Endothelial cell of umbilical vein (primary cell): ENCODE measurements around the gene SELL. TPM values are rescaled to one million over a fixed set of nuclear protein-coding genes. Genes with fewer than 3 reads are reported as not detected.

Experiments used
- BruUV-seq: library from RNA; stranded (reverse); fragments of 400-500 nt; replicated peaks from 2 replicates; lab custom pipeline; 2021; lab: Mats Ljungman, UMichigan
- CTCF ChIA-PET: fragments of 300-600, 350-600 bp; sonication (Branson Sonifier 250); formaldehyde crosslinking; loops from one replicate; lab custom pipeline; 2021; ENCODE audit warnings: antibody characterized with exemption, inconsistent platforms; lab: Charles Lee
- POLR2A ChIA-PET: fragments of 300-600, 350-600 bp; sonication (Branson Sonifier 250); formaldehyde crosslinking; loops from one replicate; lab custom pipeline; 2021; ENCODE audit warnings: antibody characterized with exemption, inconsistent platforms; lab: Charles Lee
- DNase-seq: peaks from one replicate; pipeline ENCODE4 v3.0.0-alpha.2; 2011; ENCODE audit warnings: low read depth, low spot score
- FAIRE-seq: peaks from 2 replicates; lab custom pipeline; 2011; peaks lifted over from hg19 to GRCh38; lab: Jason Lieb, UNC
- H2AFZ ChIP-seq: 2 replicates; pipeline ENCODE4 v1.6.0; 2012; ENCODE audit warnings: low read depth, low read length, control low read depth, inconsistent platforms
- H3K27ac ChIP-seq: 2 replicates; pipeline ENCODE4 v1.5.1; 2011; ENCODE audit warnings: low read depth, mild to moderate bottlenecking, control low read depth, low read length, moderate library complexity; ENCODE audit not compliant: insufficient read depth
- H3K27me3 ChIP-seq, 2 experiments: 2 replicates each; pipeline versions ENCODE4 v1.6.0 to v1.6.1; 2011; ENCODE audit warnings: low read length in 2 of 2, mixed read lengths in 1 of 2; ENCODE audit not compliant: control insufficient read depth in 2 of 2, insufficient read depth in 2 of 2
- H3K36me3 ChIP-seq, 2 experiments: 2 replicates in 1 of 2; 3 replicates in 1 of 2; pipeline ENCODE4 v1.5.1; 2011; ENCODE audit warnings: low read length in 2 of 2, mild to moderate bottlenecking in 1 of 2, moderate library complexity in 1 of 2; ENCODE audit not compliant: control insufficient read depth in 2 of 2, insufficient read depth in 2 of 2; ENCODE audit errors: extremely low read depth in 1 of 2
- H3K4me1 ChIP-seq: 3 replicates; pipeline ENCODE4 v1.5.1; 2011; ENCODE audit warnings: mild to moderate bottlenecking, low read length; ENCODE audit not compliant: control insufficient read depth, insufficient read depth; ENCODE audit errors: extremely low read depth
- H3K4me2 ChIP-seq: 2 replicates; pipeline ENCODE4 v1.6.1; 2011; ENCODE audit warnings: low read length, control low read depth, mixed read lengths; ENCODE audit not compliant: insufficient read depth
- H3K4me3 ChIP-seq, 3 experiments: fragments of 200-600 bp in 1 of 3; sonication (generic), shearing (Covaris generic) in 1 of 3; replicated peaks in 1 of 3; 2 replicates each; pipeline ENCODE4 v1.5.1; 2011 to 2016; ENCODE audit warnings: control low read depth in 3 of 3, low read length in 3 of 3, mild to moderate bottlenecking in 2 of 3, inconsistent platforms in 1 of 3, low read depth in 1 of 3, moderate library complexity in 1 of 3; ENCODE audit not compliant: insufficient read depth in 1 of 3
- H3K79me2 ChIP-seq: 2 replicates; pipeline ENCODE4 v1.6.0; 2012; ENCODE audit warnings: low read length, inconsistent platforms; ENCODE audit not compliant: control insufficient read depth, insufficient read depth
- H3K9ac ChIP-seq: replicated peaks from 2 replicates; pipeline ENCODE3; 2011; ENCODE audit warnings: low read length, control low read depth; ENCODE audit not compliant: insufficient read depth; ENCODE audit errors: extremely low read depth
- H3K9me1 ChIP-seq: replicated peaks from 3 replicates; pipeline ENCODE4 v1.6.0; 2011; ENCODE audit warnings: mild to moderate bottlenecking, low read length; ENCODE audit not compliant: control insufficient read depth, insufficient read depth; ENCODE audit errors: extremely low read depth
- H3K9me3 ChIP-seq: replicated peaks from 2 replicates; pipeline ENCODE4 v1.5.1; 2012; ENCODE audit warnings: low read length, inconsistent platforms; ENCODE audit not compliant: control insufficient read depth, insufficient read depth
- H4K20me1 ChIP-seq: replicated peaks from 2 replicates; pipeline ENCODE3; 2011; ENCODE audit warnings: mild to moderate bottlenecking, low read length; ENCODE audit not compliant: control insufficient read depth, insufficient read depth; ENCODE audit errors: extremely low read depth
- CTCF ChIP-seq, 2 donors: IDR thresholded peaks; 1 replicate in 1 of 2; 2 replicates in 1 of 2; pipeline ENCODE4 v1.5.1; 2011; ENCODE audit warnings: low read length in 2 of 2, mild to moderate bottlenecking in 2 of 2, moderate library complexity in 2 of 2, control low read depth in 1 of 2, inconsistent platforms in 1 of 2, low read depth in 1 of 2; ENCODE audit not compliant: insufficient read depth in 1 of 2; ENCODE audit errors: extremely low read depth in 1 of 2
- EZH2 ChIP-seq: IDR thresholded peaks from 2 replicates; pipeline ENCODE4 v1.6.1; 2012; ENCODE audit warnings: borderline replicate concordance, low read depth, mild to moderate bottlenecking, moderate library complexity, low read length, inconsistent platforms; ENCODE audit not compliant: severe bottlenecking
- FOS ChIP-seq: IDR thresholded peaks from 2 replicates; pipeline ENCODE4 v1.6.1; 2011; ENCODE audit warnings: mild to moderate bottlenecking, low read length, moderate library complexity, borderline replicate concordance; ENCODE audit not compliant: insufficient read depth
- GATA2 ChIP-seq: IDR thresholded peaks from 2 replicates; pipeline ENCODE4 v1.7.0; 2011; ENCODE audit warnings: low read depth, mild to moderate bottlenecking, moderate library complexity, mixed read lengths, low read length; ENCODE audit not compliant: insufficient read length, insufficient read depth
- JUN ChIP-seq: IDR thresholded peaks from 2 replicates; pipeline ENCODE4 v1.6.1; 2011; ENCODE audit warnings: borderline replicate concordance, low read depth; ENCODE audit not compliant: insufficient read length, insufficient read depth
- MAX ChIP-seq: IDR thresholded peaks from 2 replicates; pipeline ENCODE4 v1.6.1; 2011; ENCODE audit not compliant: insufficient read depth, insufficient read length
- MYC ChIP-seq: IDR thresholded peaks from one replicate; pipeline ENCODE4 v1.6.1; 2011; ENCODE audit warnings: mild to moderate bottlenecking, low read depth, low read length
- POLR2A ChIP-seq: IDR thresholded peaks from 2 replicates; pipeline ENCODE4 v1.6.1; 2012; ENCODE audit warnings: low read depth, mild to moderate bottlenecking, control low read depth, low read length
- POLR2AphosphoS5 ChIP-seq: IDR thresholded peaks from 2 replicates; pipeline ENCODE4 v1.6.1; 2012; ENCODE audit warnings: low read depth, mild to moderate bottlenecking, control low read depth, low read length, moderate library complexity; ENCODE audit not compliant: insufficient read depth
- dilution Hi-C: fragments of 300-500 bp; cut with MboI; formaldehyde crosslinking; loops from one replicate; pipeline ENCODE4 v1.15.0; 2019; ENCODE audit warnings: low sequenced_read_pairs; ENCODE audit not compliant: extremely low pct_ligation_motif_present
- intact Hi-C: fragments of 100-400 bp; cut with micrococcal nuclease; formaldehyde crosslinking; loops from one replicate; pipeline ENCODE4 v1.10.0; 2022
- polyA plus RNA-seq, 4 experiments: library from polyadenylated mRNA; depleted of rRNA in 3 of 4; stranded (reverse) in 3 of 4; unstranded in 1 of 4; fragments of >200 nt; gene quantifications; 2 replicates each; pipeline versions ENCODE4 v1.2.1 to v1.2.3, GENCODE V29; 2011 to 2012; ENCODE audit warnings: missing spikeins in 1 of 4
- total RNA-seq: library from RNA; stranded (reverse); gene quantifications from 2 replicates; pipeline ENCODE4 v1.2.3, GENCODE V29; 2021

The SELL gene
- total and polyA plus RNA-seq, 2 donors (not counting 3 experiments of a cell fraction or from before 2014, with no cell fraction given): 0.68 to 1.8 TPM

DNA sequence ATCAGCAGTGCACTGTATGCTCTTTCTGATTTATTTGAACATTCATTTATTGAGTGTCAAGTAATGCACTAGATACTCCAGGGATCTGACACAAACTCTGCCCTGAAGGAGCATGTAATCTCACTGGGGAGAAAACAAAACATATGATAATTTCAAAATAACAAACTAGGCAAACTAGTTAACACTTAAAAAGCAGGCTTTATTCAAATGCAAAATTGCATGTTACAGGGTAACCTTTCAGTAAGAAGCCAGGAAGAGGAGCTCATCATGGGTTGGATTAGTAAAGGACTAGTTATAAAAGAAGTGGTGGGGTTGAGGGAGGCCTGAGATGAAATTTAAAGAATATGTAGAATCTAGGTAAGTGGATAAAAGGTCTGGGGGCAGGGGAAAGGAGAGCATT, 20.9 kb downstream of the SELL start:
- no peaks in the 10 kb centered on the region for H3K79me2 ChIP-seq
- no peaks in the 10 kb centered on the region for H3K9me1 ChIP-seq
- no peak for TF ChIP-seq MAX
- TF ChIP-seq POLR2A: no peak
- no peak for TF ChIP-seq GATA2
- no peak for TF ChIP-seq FOS
- no peak for TF ChIP-seq JUN
- no peak for TF ChIP-seq EZH2
- no peak for TF ChIP-seq POLR2AphosphoS5
- ChIA-PET POLR2A (interaction anchor here (0.6 kb wide), 1 partner anchor 237 kb away, joined by 5 read pairs; no protein-coding TSS in a partner anchor), CTCF (interaction anchor here (1.3 to 2.7 kb wide), 3 partner anchors 14 to 22 kb away, joined by 4 to 9 read pairs (median 4); no protein-coding TSS in a partner anchor)
- BruUV-seq: no TSS peak
- DNase-seq (no peak), FAIRE-seq (no peak)
- H3K9ac ChIP-seq: no peak overlapping the region
- H3K36me3 ChIP-seq: no peaks in the 10 kb centered on the region
- dilution Hi-C loops (no loop called here), intact Hi-C loops (no loop called here)
- H3K9me3 ChIP-seq: no peaks in the 10 kb centered on the region
- H2AFZ ChIP-seq: no peak overlapping the region
- no peaks in the 10 kb centered on the region for H4K20me1 ChIP-seq
- H3K27ac ChIP-seq: no peak overlapping the region
- H3K27me3 ChIP-seq: no peaks in the 10 kb centered on the region
- H3K4me3 ChIP-seq: no peak overlapping the region
- no peak overlapping the region for H3K4me2 ChIP-seq
- H3K4me1 ChIP-seq: no peaks in the 10 kb centered on the region

DNA sequence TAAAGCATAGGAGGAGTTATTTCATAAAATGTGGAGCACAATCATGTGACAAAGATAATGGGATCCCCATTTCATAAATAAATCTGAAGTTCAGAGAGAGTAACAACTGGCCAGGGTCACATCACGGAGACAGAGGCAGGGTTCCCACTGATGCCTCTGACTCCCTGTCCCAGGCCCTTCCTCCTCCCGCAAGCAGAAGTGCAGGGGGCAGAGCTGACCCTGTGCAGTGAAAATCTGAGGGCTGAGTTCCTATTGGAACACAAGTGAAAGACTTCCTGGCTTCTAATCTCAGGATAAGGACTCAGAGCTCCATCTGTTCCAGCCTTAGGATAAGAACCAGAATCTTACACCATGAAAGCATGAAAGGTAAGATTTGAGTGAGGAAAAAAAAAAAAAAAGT, 22.0 kb downstream of the SELL start:
- Histone ChIP-seq H2AFZ (no peak overlapping the region), H3K27ac (no peak overlapping the region), H3K4me2 (no peak overlapping the region), H3K9me1 (no peaks in the 10 kb centered on the region), H3K9me3 (no peaks in the 10 kb centered on the region), H3K79me2 (no peaks in the 10 kb centered on the region), H3K4me1 (no peaks in the 10 kb centered on the region), H4K20me1 (no peaks in the 10 kb centered on the region), H3K36me3 (no peaks in the 10 kb centered on the region), H3K9ac (no peak overlapping the region), H3K4me3 (no peak overlapping the region), H3K27me3 (no peaks in the 10 kb centered on the region)
- TF ChIP-seq EZH2 (no peak), JUN (no peak), FOS (no peak), POLR2AphosphoS5 (no peak), MAX (no peak), MYC (no peak), POLR2A (no peak), CTCF (IDR thresholded peaks at IDR 0.05; ENCODE audit: extremely low read depth in 1 of 2, insufficient read depth in 1 of 2, low read depth in 1 of 2, low read length in 2 of 2) (no peak), GATA2 (no peak)
- intact Hi-C loops (no loop called here), dilution Hi-C loops (no loop called here)
- FAIRE-seq (no peak), DNase-seq (no peak)
- ChIA-PET POLR2A (no interaction called here), CTCF (interaction anchor here (1.1 to 1.7 kb wide), 3 partner anchors 21 to 87 kb away, joined by 3 to 4 read pairs (median 4); no protein-coding TSS in a partner anchor)
- BruUV-seq: no TSS peak
